GM12878 (cell line): ENCODE measurements around the gene RALB. TPM values are rescaled to one million over a fixed set of nuclear protein-coding genes. Genes with fewer than 3 reads are reported as not detected.

ENCODE experiments used
- ATAC-seq: fragments of 200-7000 bp; cut with Tn5 transposase; 3 replicates; pipeline ENCODE4 v1.9.1; 2020; ENCODE audit warnings: mild to moderate bottlenecking, moderate library complexity
- BruUV-seq: library from RNA; stranded (reverse); fragments of 400-500 nt; replicated peaks from 2 replicates; lab custom pipeline; 2021; lab: Mats Ljungman, UMichigan
- CTCF ChIA-PET: fragments of 300-600 bp; sonication (Branson Sonifier 250); formaldehyde crosslinking; extraction: SDS; loops from one replicate; lab custom pipeline; 2021; ENCODE audit warnings: inconsistent platforms; lab: Yijun Ruan, JAX
- POLR2A ChIA-PET: fragments of 350-600 bp; formaldehyde crosslinking; extraction: SDS; loops from one replicate; lab custom pipeline; 2021; ENCODE audit warnings: inconsistent platforms; lab: Charles Lee
- RAD21 ChIA-PET: fragments of 300-600 bp; sonication (Branson Sonifier 250); formaldehyde crosslinking; loops from one replicate; lab custom pipeline; 2023; ENCODE audit warnings: antibody characterized with exemption; ENCODE audit not compliant: unreplicated experiment; lab: Charles Lee
- SMC1A ChIA-PET: fragments of 300-600 bp; sonication (Branson Sonifier 250); formaldehyde crosslinking; loops from one replicate; lab custom pipeline; 2023; ENCODE audit not compliant: unreplicated experiment, uncharacterized antibody; lab: Charles Lee
- DNase-seq: peaks from one replicate; pipeline ENCODE4 v3.0.0-alpha.2; 2011; ENCODE audit warnings: low read depth, low spot score
- FAIRE-seq: peaks from 3 replicates; lab custom pipeline; 2011; peaks lifted over from hg19 to GRCh38; lab: Jason Lieb, UNC
- H2AFZ ChIP-seq: 2 replicates; pipeline ENCODE4 v1.6.0; 2011; ENCODE audit warnings: low read depth, low read length, control low read depth; ENCODE audit not compliant: control insufficient read depth
- H3K27ac ChIP-seq: 2 replicates; pipeline ENCODE4 v1.5.1; 2011; ENCODE audit warnings: control low read depth; ENCODE audit not compliant: control insufficient read depth, insufficient read depth
- H3K27me3 ChIP-seq, 2 experiments: replicated peaks in 1 of 2; 2 replicates each; pipeline versions ENCODE4 v1.6.0 to v1.6.1; 2011; ENCODE audit warnings: low read length in 1 of 2; ENCODE audit not compliant: control insufficient read depth in 2 of 2, insufficient read depth in 2 of 2
- H3K36me3 ChIP-seq, 2 experiments: 2 replicates each; pipeline ENCODE4 v1.5.1; 2011; ENCODE audit warnings: low read length in 1 of 2; ENCODE audit not compliant: control insufficient read depth in 2 of 2, insufficient read depth in 2 of 2
- H3K4me1 ChIP-seq: 2 replicates; pipeline ENCODE4 v1.6.1; 2011; ENCODE audit warnings: mild to moderate bottlenecking, low read length, moderate library complexity, mixed read lengths; ENCODE audit not compliant: control insufficient read depth, insufficient read depth
- H3K4me2 ChIP-seq: 2 replicates; pipeline ENCODE4 v1.6.0; 2011; ENCODE audit warnings: control low read depth; ENCODE audit not compliant: control insufficient read depth, insufficient read depth
- H3K4me3 ChIP-seq: fragments of 200-600 bp; sonication (generic); 2 replicates; pipeline ENCODE4 v1.5.1; 2016
- H3K79me2 ChIP-seq: 2 replicates; pipeline ENCODE4 v1.6.0; 2011; ENCODE audit warnings: low read length; ENCODE audit not compliant: control insufficient read depth, insufficient read depth
- H3K9ac ChIP-seq: 2 replicates; pipeline ENCODE4 v1.8.0; 2011; ENCODE audit warnings: low read length, control low read depth, mixed read lengths; ENCODE audit not compliant: control insufficient read depth, insufficient read depth
- H3K9me3 ChIP-seq: replicated peaks from 3 replicates; pipeline ENCODE4 v1.5.1; 2011; ENCODE audit warnings: mild to moderate bottlenecking, low read length; ENCODE audit not compliant: control insufficient read depth, insufficient read depth
- H4K20me1 ChIP-seq: 2 replicates; pipeline ENCODE4 v1.6.0; 2011; ENCODE audit not compliant: control insufficient read depth, insufficient read depth
- ASH2L ChIP-seq: fragments of 300-600, 200-600 bp; sonication (generic); IDR thresholded peaks from 2 replicates; pipeline ENCODE4 v1.6.1; 2017; ENCODE audit warnings: low read depth, mild to moderate bottlenecking, borderline replicate concordance
- E4F1 ChIP-seq: fragments of 450-650 bp; IDR thresholded peaks from 2 replicates; pipeline ENCODE4 v1.6.1; 2018; ENCODE audit warnings: borderline replicate concordance, mild to moderate bottlenecking; ENCODE audit not compliant: partially characterized antibody
- EGR1 ChIP-seq, 2 experiments: IDR thresholded peaks; 1 replicate in 1 of 2; 2 replicates in 1 of 2; pipeline ENCODE4 v1.6.1; 2011 to 2012; ENCODE audit warnings: low read depth in 2 of 2, low read length in 2 of 2, borderline replicate concordance in 1 of 2, mild to moderate bottlenecking in 1 of 2, moderate library complexity in 1 of 2
- FOXK2 ChIP-seq: fragments of 450-650 bp; IDR thresholded peaks from 2 replicates; pipeline ENCODE4 v1.6.1; 2017; ENCODE audit warnings: mild to moderate bottlenecking, moderate library complexity
- FOXM1 ChIP-seq: IDR thresholded peaks from 2 replicates; pipeline ENCODE4 v1.6.1; 2012; ENCODE audit warnings: low read depth, mild to moderate bottlenecking, inconsistent platforms, low read length, moderate library complexity
- GATAD2B ChIP-seq: fragments of 450-650 bp; conservative IDR thresholded peaks from 2 replicates; pipeline ENCODE4 v1.6.1; 2017; ENCODE audit warnings: low read depth, mild to moderate bottlenecking, moderate library complexity
- MEF2B ChIP-seq: fragments of 450-650 bp; IDR thresholded peaks from 2 replicates; pipeline ENCODE4 v1.6.1; 2018; ENCODE audit warnings: mild to moderate bottlenecking, moderate library complexity; ENCODE audit not compliant: partially characterized antibody, poor library complexity, severe bottlenecking
- NFYA ChIP-seq: IDR thresholded peaks from 2 replicates; pipeline ENCODE4 v1.6.1; 2011; ENCODE audit warnings: low read depth, mild to moderate bottlenecking, low read length, improper control_type of control experiment, borderline replicate concordance
- SMC3 ChIP-seq: IDR thresholded peaks from 2 replicates; pipeline ENCODE4 v1.6.1; 2011; ENCODE audit warnings: low read length, improper control_type of control experiment, borderline replicate concordance
- SPI1 ChIP-seq: IDR thresholded peaks from 2 replicates; pipeline ENCODE4 v1.6.1; 2011; ENCODE audit warnings: low read depth, mild to moderate bottlenecking, low read length, moderate library complexity, borderline replicate concordance; ENCODE audit not compliant: insufficient read depth
- TARDBP ChIP-seq: IDR thresholded peaks from 2 replicates; pipeline ENCODE4 v1.6.1; 2016; ENCODE audit warnings: borderline replicate concordance
- TBL1XR1 ChIP-seq: IDR thresholded peaks from 2 replicates; pipeline ENCODE4 v1.6.1; 2012; ENCODE audit warnings: low read depth, low read length, improper control_type of control experiment
- ZNF687 ChIP-seq: fragments of 450-650 bp; IDR thresholded peaks from 2 replicates; pipeline ENCODE4 v1.6.1; 2017; ENCODE audit warnings: mild to moderate bottlenecking, moderate library complexity
- WGBS: methylation state at CpG from one replicate; pipeline ENCODE4 v1.1.6; 2016; ENCODE audit warnings: low lambda C conversion rate; ENCODE audit not compliant: insufficient replicate concordance, insufficient coverage; ENCODE audit errors: missing lambda C conversion rate; 5-methylcytosine and 5-hydroxymethylcytosine counted together
- in situ Hi-C: fragments of 300-500 bp; cut with MboI; formaldehyde crosslinking; loops from 9 replicates; pipeline ENCODE4 v1.14.3; 2018; ENCODE audit warnings: mixed read lengths
- intact Hi-C: fragments of 100-400 bp; cut with micrococcal nuclease; formaldehyde crosslinking; loops from one replicate; pipeline ENCODE4 v1.14.2; 2022; ENCODE audit not compliant: unreplicated experiment
- polyA plus RNA-seq, 11 experiments: library from polyadenylated mRNA; depleted of rRNA in 4 of 11; unstranded in 6 of 11; stranded (reverse) in 5 of 11; fragments of >200 nt; fragmentation: Nextera tagmentation in 4 of 11; fragmentation: Illumina TruSeq in 1 of 11; extraction: Ambion mirVana in 4 of 11; extraction: Trizol in 1 of 11; gene quantifications; 1 replicate in 1 of 11; 2 replicates in 10 of 11; pipeline versions ENCODE4 v1.2.1 to v1.2.3, GENCODE V29; 2011 to 2016; ENCODE audit warnings: inconsistent platforms in 2 of 11, missing spikeins in 2 of 11, low read depth in 1 of 11
- total RNA-seq, 4 experiments: library from RNA; depleted of rRNA in 3 of 4; stranded (reverse); fragments of >200 nt in 3 of 4; fragmentation: Illumina TruSeq in 1 of 4; extraction: Trizol in 1 of 4; gene quantifications; 2 replicates each; pipeline versions ENCODE4 v1.2.1 to v1.2.3, GENCODE V29; 2013 to 2021
- TF ChIP-seq, protein P1 (sequence below): fragments of 150-350 bp; IDR thresholded peaks from 2 replicates; pipeline ENCODE4 v1.6.1; 2016; ENCODE audit warnings: low read depth, low read length

RALB gene
- total and polyA plus RNA-seq, 10 of the 15 experiments (the other 5 are each of a cell fraction or from before 2014, with no cell fraction given) = 8.3 to 54.0 (median 24.2) TPM

DNA sequence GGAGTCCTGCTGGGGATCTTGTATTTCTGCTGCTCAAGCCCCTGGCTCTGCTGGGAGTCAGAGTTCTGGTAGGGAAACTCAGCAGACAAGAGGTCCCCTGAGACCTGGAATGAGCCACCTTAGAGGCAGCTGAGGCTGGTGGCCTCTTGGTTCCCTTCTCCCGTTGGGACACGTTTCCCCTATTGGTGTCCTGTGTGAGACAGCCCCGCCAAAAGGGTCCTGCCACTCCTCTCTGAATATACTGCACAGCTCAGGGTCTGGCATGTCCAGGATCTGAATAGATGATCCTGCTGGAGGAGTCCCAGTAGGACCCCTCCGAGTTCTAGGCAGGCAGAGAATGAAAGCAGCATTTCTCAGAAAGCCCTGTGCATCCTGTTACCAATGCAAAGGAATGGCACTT lies 2.0 kb upstream of the RALB start:
- Histone ChIP-seq H3K4me2 (no peak overlapping the region), H3K9ac (no peak overlapping the region), H3K9me3 (no peaks in the 10 kb centered on the region), H3K27ac (no peak overlapping the region), H3K4me3 (no peak overlapping the region), H3K79me2 (peaks cover 23% of the 10 kb centered on the region), H3K27me3 (no peaks in the 10 kb centered on the region), H4K20me1 (no peaks in the 10 kb centered on the region), H2AFZ (no peak overlapping the region), H3K36me3 (no peaks in the 10 kb centered on the region), H3K4me1 (peaks cover 7% of the 10 kb centered on the region; the same call in 1 of the 2 replicates)
- POLR2A ChIA-PET = interaction anchor here (1.1 to 2.6 kb wide), 2 partner anchors 18 to 32 kb away, joined by 3 to 22 read pairs; no protein-coding TSS in a partner anchor
- intact Hi-C loops = no loop called here
- in situ Hi-C loops = no loop called here
- 25% methylated on average over 4 of the region's 4 CpGs for WGBS
- ATAC-seq (no peak), FAIRE-seq (no peak), DNase-seq (no peak)
- RAD21 ChIA-PET = interaction anchor here (0.6 kb wide), 1 partner anchor 490 kb away, joined by 3 read pairs; no protein-coding TSS in a partner anchor
- SMC1A ChIA-PET = interaction anchor here (1.0 to 4.0 kb wide), 4 partner anchors 8 to 76 kb away, joined by 3 to 35 read pairs (median 10); no protein-coding TSS in a partner anchor
- CTCF ChIA-PET = interaction anchor here (1.7 to 5.0 kb wide), 3 partner anchors 15 to 75 kb away, joined by 3 to 33 read pairs (median 11); no protein-coding TSS in a partner anchor
- no TSS peak for BruUV-seq
- no peak for TF ChIP-seq EGR1 (IDR thresholded peaks at IDR 0.05; ENCODE audit: borderline replicate concordance in 1 of 2, low read depth in 2 of 2, low read length in 2 of 2)
- no peak for TF ChIP-seq ASH2L
- TF ChIP-seq E4F1 = no peak
- TF ChIP-seq SPI1 = no peak
- TF ChIP-seq MEF2B = no peak
- no peak for TF ChIP-seq ZNF687
- TF ChIP-seq FOXM1 = no peak
- TF ChIP-seq NFYA = no peak
- TF ChIP-seq, protein P1, sequence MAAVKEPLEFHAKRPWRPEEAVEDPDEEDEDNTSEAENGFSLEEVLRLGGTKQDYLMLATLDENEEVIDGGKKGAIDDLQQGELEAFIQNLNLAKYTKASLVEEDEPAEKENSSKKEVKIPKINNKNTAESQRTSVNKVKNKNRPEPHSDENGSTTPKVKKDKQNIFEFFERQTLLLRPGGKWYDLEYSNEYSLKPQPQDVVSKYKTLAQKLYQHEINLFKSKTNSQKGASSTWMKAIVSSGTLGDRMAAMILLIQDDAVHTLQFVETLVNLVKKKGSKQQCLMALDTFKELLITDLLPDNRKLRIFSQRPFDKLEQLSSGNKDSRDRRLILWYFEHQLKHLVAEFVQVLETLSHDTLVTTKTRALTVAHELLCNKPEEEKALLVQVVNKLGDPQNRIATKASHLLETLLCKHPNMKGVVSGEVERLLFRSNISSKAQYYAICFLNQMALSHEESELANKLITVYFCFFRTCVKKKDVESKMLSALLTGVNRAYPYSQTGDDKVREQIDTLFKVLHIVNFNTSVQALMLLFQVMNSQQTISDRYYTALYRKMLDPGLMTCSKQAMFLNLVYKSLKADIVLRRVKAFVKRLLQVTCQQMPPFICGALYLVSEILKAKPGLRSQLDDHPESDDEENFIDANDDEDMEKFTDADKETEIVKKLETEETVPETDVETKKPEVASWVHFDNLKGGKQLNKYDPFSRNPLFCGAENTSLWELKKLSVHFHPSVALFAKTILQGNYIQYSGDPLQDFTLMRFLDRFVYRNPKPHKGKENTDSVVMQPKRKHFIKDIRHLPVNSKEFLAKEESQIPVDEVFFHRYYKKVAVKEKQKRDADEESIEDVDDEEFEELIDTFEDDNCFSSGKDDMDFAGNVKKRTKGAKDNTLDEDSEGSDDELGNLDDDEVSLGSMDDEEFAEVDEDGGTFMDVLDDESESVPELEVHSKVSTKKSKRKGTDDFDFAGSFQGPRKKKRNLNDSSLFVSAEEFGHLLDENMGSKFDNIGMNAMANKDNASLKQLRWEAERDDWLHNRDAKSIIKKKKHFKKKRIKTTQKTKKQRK = no peak
- no peak for TF ChIP-seq FOXK2
- no peak for TF ChIP-seq GATAD2B
- no peak for TF ChIP-seq TARDBP
- no peak for TF ChIP-seq TBL1XR1
- no peak for TF ChIP-seq SMC3
